Inferior parietal cortex (tissue), 1 donor: ENCODE measurements around the gene EPB42.
"Not testable (repeated sequence)": the region's sequence is repeated elsewhere in the genome, so short reads cannot be mapped to it uniquely, and the experiment has no call there.

ENCODE experiments used
- DNase-seq: peaks from one replicate; pipeline ENCODE4 v3.0.0-alpha.2; 2016; ENCODE audit errors: extremely low spot score

EPB42 gene

GRCh38 chr15:43212299-43212698 is 8.5 kb downstream of the EPB42 start:
- no peak for DNase-seq

- no peak for DNase-seq
Observed at GRCh38 chr15:43211224-43211735, 9.5 kb downstream of the EPB42 start.

- DNase-seq = no peak
Observed at GRCh38 chr15:43210807-43211206, 10.0 kb downstream of the EPB42 start.

DNA sequence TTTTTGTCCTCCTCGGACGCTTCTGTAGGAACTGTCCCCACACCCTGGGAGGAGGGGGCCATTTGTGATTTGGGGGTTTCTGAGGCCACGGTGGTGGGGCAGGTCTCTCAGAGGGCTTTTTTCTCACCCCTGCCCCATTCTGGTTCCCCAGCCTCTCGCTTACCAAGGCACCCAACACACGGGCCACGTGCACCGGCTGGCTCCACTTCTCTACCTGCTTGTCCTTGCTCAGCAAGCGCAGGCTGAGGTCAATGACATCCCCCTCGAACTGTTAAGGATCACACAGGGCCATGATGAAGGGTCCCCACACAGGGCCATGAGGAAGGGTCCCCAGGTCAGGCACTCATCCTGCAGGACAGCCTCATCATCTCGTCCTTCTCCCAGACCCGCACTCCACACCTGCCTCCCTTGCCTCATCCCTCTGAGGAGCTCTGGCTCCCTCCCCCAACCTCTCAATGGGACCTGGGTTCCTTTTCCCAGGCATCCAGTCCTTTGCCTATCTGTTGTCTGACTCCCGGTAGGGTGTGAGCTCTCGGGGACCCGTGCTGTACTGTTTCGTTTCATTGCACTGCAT is 10.6 kb downstream of the EPB42 start:
- DNase-seq = no peak

GRCh38 chr15:43209059-43209824 is 11.6 kb downstream of the EPB42 start:
- DNase-seq = no peak

- no peak for DNase-seq
Observed at GRCh38 chr15:43208052-43209002, 12.5 kb downstream of the EPB42 start.

GRCh38 chr15:43207024-43207423 is 13.8 kb downstream of the EPB42 start:
- no peak for DNase-seq

GRCh38 chr15:43206054-43206453 is 14.8 kb downstream of the EPB42 start:
- no peak for DNase-seq

DNA sequence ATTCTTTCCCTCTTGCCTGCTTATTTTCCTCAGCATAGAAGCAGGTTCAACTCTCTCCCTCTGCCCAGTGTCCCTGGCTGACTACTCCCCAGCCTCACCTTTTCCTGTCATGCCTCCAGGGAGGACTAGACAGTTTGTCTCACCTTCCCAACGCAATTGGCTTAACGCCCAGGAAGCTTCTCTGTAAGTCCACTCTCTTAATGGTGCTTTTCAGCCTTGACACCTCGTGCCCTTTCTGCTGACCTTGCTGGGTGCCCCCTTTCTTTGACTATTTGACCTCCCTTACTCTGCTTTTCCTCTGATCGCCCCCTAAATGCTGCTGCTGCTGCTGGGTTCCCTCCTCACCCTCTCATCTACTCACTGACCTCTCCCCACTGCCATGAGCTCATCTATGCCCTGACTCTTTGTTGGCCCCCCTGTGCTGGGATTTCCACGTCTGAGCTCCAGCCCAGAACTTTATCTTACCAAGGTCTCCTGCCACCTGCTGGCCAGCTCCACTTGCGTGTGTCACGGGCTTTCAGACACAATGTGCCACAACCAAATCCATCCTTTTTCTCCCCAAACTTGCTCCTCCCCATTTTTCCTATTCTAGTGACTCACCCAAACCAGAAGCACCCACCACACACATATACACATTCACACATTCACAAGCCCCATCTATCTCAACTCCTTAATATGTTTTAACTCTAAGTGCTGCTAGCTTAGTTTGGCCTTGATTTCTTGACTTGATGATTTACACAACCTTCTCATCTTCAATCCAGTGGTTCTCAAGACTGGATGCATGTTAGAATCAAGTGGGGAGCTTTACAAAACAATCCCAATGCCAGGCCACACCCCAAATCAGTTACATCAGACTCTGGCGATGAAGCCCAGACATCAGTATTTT is 16.6 kb downstream of the EPB42 start:
- no peak for DNase-seq

DNA sequence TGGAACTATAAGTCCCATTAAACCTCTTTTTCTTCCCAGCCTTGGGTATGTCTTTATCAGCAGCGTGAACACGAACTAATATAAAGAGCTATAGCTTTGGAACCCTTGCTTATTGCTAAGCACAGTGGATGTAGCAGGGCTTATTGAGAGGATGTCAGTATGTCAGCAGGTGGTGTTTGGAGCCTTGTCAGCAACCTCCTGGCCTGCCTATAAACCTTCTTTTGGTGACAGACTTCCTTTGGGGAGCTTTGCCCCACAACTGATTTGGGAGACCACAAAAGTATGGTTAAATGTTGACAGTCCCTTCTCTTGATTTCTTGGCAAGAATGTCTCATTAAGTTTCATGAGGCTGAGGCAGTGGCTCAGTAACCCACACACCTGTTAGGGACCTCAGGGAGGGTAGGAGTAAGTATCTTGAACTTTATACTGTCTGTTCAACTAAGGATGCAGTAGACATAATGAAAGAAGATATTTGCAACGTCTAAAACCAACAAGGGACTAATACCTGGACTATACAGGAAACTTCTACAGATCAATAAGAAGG is 20.8 kb downstream of the EPB42 start:
- no peak for DNase-seq

DNA sequence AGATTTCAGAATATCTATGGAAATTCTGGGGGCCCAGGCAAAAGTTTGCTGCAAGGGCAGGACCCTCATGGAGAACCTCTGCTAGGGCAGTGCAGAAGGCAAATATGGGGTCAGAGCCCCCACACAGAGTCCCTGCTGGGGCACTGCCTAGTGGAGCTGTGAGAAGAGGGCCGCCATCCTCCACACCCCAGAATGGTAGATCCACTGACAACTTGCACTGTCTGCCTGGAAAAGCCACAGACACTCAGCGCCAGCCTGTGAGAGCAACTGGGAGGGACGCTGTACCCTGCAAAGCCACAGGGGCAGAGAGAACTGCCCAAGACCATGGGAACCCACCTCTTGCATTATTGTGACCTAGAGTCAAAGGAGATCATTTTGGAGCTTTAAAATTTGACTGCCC is 21.8 kb downstream of the EPB42 start:
- no peak for DNase-seq

DNA sequence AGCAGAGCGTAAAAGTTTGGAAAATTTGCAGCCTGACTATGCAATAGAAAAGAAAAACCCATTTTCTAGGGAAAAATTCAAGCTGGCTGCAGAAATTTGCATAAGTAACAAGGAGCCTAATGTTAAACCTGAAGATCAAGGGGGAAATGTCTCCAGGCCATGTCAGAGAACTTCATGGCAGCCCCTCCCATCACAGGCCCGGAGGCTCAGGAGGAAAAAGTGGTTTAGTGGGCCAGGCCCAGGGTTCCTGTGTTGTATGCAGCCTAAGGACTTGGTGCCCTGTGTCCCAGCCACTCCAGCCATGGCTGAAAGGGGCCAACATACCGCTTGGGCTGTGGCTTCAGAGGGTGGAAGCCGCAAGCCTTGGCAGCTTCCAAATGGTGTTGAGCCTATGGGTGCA is 22.3 kb downstream of the EPB42 start:
- DNase-seq = not testable (repeated sequence)

DNA sequence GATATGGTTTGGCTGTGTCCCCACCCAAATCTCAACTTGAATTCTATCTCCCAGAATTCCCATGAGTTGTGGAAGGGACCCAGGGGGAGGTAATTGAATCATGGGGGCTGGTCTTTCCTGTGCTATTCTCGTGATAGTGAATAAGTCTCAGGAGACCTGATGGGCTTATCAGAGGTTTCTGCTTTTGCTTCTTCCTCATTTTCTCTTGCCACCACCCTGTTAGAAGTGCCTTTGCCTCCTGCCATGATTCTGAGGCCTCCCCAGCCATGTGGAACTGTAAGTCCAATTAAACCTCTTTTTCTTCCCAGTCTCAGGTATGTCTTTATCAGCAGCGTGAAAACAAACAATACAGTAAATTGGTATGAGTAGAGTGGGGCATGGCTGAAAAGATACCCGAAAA is 23.0 kb downstream of the EPB42 start:
- not testable (repeated sequence) for DNase-seq

- DNase-seq = no peak
Observed at GRCh38 chr15:43196760-43197548, 23.9 kb downstream of the EPB42 start.

DNA sequence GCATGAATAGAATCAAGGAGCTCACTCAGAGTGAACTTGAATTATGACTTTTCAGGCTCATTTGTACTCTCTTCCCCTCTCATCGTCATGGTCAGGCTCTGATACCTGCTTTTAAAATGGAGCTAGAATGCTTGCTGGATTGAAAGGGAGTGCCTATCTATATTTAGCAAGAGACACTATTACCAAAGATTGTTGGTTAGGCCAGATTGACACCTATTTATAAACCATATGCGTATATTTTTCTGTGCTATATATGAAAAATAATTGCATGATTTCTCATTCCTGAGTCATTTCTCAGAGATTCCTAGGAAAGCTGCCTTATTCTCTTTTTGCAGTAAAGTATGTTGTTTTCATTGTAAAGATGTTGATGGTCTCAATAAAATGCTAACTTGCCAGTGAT is 26.0 kb downstream of the EPB42 start:
- no peak for DNase-seq

DNA sequence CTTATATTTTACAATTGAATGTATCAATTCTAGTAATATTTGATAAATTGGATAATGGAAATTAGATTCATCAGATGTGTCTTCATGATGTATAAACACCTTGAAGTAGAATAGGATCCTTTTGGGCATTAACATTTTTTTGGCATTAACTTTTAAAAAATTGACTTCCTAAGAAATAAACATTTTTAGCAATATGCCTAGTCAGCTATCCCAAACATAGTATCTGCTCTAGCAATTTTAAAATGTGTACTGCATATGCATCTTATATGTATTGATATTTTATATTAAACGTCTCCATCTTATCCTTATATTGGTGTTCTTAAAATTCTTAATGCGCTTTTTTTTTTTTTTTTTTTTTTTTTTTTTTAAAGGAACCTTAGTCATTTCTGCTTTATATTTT is 27.1 kb downstream of the EPB42 start:
- DNase-seq = no peak

DNA sequence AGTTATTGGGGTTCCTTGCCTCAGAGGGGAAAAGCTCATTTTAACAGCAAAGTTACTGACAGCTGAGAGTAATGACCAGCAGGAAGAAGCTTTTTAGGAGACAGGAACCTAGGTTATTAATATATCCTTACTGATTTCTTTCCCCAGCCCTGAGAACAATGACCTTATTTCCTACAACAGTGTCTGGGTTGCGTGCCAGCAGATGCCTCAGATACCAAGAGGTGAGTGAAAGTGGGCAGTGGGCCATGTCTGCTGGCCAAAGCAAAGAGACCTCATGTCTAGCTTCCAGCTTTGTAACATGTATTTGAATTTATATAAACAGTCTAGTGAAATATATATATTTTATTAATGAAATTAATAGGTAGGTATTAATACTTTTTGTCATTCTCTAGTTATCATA is 30.6 kb downstream of the EPB42 start:
- DNase-seq = no peak

GRCh38 chr15:43189296-43189695 is 31.5 kb downstream of the EPB42 start:
- DNase-seq = no peak

- DNase-seq = peak; percentile 36
Observed at GRCh38 chr15:43187544-43188155, 33.2 kb downstream of the EPB42 start.

DNA sequence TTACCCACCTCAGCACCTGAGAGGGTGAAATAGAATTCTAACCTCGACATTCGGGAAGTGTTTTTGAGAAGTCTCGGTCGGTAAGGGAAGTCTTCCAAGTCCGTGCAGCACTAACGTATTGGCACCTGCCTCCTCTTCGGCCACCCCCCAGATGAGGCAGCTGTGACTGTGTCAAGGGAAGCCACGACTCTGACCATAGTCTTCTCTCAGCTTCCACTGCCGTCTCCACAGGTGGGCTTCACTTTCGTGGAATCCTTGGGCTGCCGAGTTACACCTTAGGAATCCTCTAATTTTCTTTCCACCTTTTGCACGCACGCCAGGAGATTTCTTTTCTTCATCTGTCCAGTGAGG is 34.8 kb downstream of the EPB42 start:
- DNase-seq = peak; percentile 32
